CD4-positive, alpha-beta T cell (primary cell): ENCODE results near the gene GAS7. TPM values are rescaled to one million over a fixed set of nuclear protein-coding genes. Genes with fewer than 3 reads are reported as not detected.

Source experiments
- ATAC-seq: fragments of 200-7000 bp; cut with Tn5 transposase; one replicate; pipeline ENCODE4 v1.10.0; 2022; ENCODE audit warnings: mild to moderate bottlenecking; ENCODE audit not compliant: poor library complexity
- CTCF ChIA-PET: fragments of 350-600 bp; sonication (Branson Sonifier 250); formaldehyde crosslinking; loops from one replicate; lab custom pipeline; 2021; ENCODE audit warnings: antibody characterized with exemption, inconsistent platforms; lab: Charles Lee
- POLR2A ChIA-PET: fragments of 350-600 bp; sonication (Branson Sonifier 250); formaldehyde crosslinking; loops from one replicate; lab custom pipeline; 2021; ENCODE audit warnings: antibody characterized with exemption, inconsistent platforms; lab: Charles Lee
- DNase-seq, 14 experiments: peaks; one replicate each; pipeline ENCODE4 v3.0.0-alpha.2; 2013 to 2020; ENCODE audit warnings: mixed read lengths in 2 of 14
- H3K27ac ChIP-seq, 2 donors: one replicate each; pipeline versions ENCODE4 v1.5.1 to v1.7.0; 2013; ENCODE audit warnings: low read length in 2 of 2, low read depth in 1 of 2, mild to moderate bottlenecking in 1 of 2
- H3K27me3 ChIP-seq, 2 experiments: 1 replicate in 1 of 2; 2 replicates in 1 of 2; pipeline versions ENCODE4 v1.6.1 to v1.7.0; 2013; ENCODE audit warnings: low read length in 2 of 2, control low read depth in 1 of 2, mild to moderate bottlenecking in 1 of 2, moderate library complexity in 1 of 2; ENCODE audit not compliant: insufficient read depth in 2 of 2, control insufficient read depth in 1 of 2
- H3K36me3 ChIP-seq: one replicate; pipeline ENCODE4 v1.6.1; 2013; ENCODE audit warnings: low read length, control low read depth; ENCODE audit not compliant: insufficient read depth
- H3K4me1 ChIP-seq: one replicate; pipeline ENCODE4 v1.6.1; 2013; ENCODE audit warnings: low read length, control low read depth; ENCODE audit not compliant: insufficient read depth
- H3K4me3 ChIP-seq: one replicate; pipeline ENCODE4 v1.5.1; 2013; ENCODE audit warnings: mild to moderate bottlenecking, low read length, moderate library complexity
- H3K9me3 ChIP-seq, 2 experiments: 1 replicate in 1 of 2; 2 replicates in 1 of 2; pipeline versions ENCODE4 v1.6.1 to v1.7.0; 2013; ENCODE audit warnings: low read length in 2 of 2, mild to moderate bottlenecking in 2 of 2, control low read depth in 1 of 2, moderate library complexity in 1 of 2; ENCODE audit not compliant: control insufficient read depth in 1 of 2, insufficient read depth in 1 of 2
- H3K27ac Mint-ChIP-seq: one replicate; pipeline ENCODE4 v1.8.0; 2020; ENCODE audit warnings: mixed read lengths
- H3K27me3 Mint-ChIP-seq: one replicate; pipeline ENCODE4 v1.8.0; 2021; ENCODE audit warnings: mixed read lengths
- H3K36me3 Mint-ChIP-seq: one replicate; pipeline ENCODE4 v1.8.0; 2021; ENCODE audit warnings: low read depth, mixed read lengths
- H3K4me1 Mint-ChIP-seq: one replicate; pipeline ENCODE4 v1.8.0; 2021; ENCODE audit warnings: low read depth, mixed read lengths
- H3K4me3 Mint-ChIP-seq: one replicate; pipeline ENCODE4 v1.8.0; 2020; ENCODE audit warnings: mild to moderate bottlenecking, mixed read lengths
- H3K9me3 Mint-ChIP-seq: one replicate; pipeline ENCODE4 v1.8.0; 2020; ENCODE audit warnings: mixed read lengths
- CTCF ChIP-seq: fragments of 200-600 bp; IDR thresholded peaks from one replicate; pipeline ENCODE4 v1.8.0; 2022; ENCODE audit warnings: antibody characterized with exemption, mild to moderate bottlenecking
- intact Hi-C, 2 experiments: fragments of 100-400 bp; cut with DNase I in 1 of 2; cut with micrococcal nuclease in 1 of 2; formaldehyde crosslinking; loops; one replicate each; pipeline versions ENCODE4 v1.15.1 to v1.9.0; 2023 to 2025; cut with DNase I, micrococcal nuclease
- total RNA-seq, 174 experiments: library from RNA in 2 of 174; stranded (reverse) in 2 of 174; gene quantifications; one replicate each; pipeline ENCODE4 v1.2.3 and lab custom pipeline; 2021 to 2026

GAS7 gene
- total RNA-seq, 2 experiments from 2014 or later, result 1.8 to 3.4 TPM

DNA sequence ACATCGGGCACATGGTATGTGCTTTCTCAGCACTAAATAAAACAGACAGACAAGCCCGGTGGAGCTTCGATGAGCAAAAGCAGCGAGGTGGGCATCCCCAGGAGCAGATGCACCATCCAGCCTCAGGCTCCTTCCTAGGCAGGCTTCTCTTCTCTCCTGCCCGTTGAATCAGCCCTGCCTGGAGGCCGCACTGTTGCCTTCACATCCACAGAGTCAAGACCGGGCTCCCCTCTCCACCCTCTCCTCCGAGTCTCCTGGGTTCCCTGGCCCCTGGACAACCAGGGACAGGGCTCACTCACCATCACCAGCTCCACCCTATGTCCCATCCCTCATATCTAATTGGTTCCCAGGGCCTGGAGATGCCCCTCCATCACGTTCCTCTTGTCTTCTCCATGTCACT, 213.6 kb downstream of the GAS7 start:
- Mint-ChIP-seq H3K27me3 (no peaks in the 10 kb centered on the region), H3K4me3 (no peak overlapping the region), H3K36me3 (no peaks in the 10 kb centered on the region), H3K4me1 (no peaks in the 10 kb centered on the region), H3K9me3 (no peaks in the 10 kb centered on the region), H3K27ac (no peak overlapping the region)
- H3K4me3 ChIP-seq, result no peak overlapping the region
- H3K36me3 ChIP-seq, result no peaks in the 10 kb centered on the region
- peaks cover 3% of the 10 kb centered on the region for H3K4me1 ChIP-seq
- no peaks in the 10 kb centered on the region for H3K27me3 ChIP-seq
- no peak for DNase-seq
- no peak for ATAC-seq
- TF ChIP-seq CTCF, result no peak
- ChIA-PET POLR2A (no interaction called here), CTCF (no interaction called here)
- H3K27ac ChIP-seq, result no peak overlapping the region
- intact Hi-C loops, result no loop called here
- peaks cover 0 to 10% of the 10 kb centered on the region in 2 experiments for H3K9me3 ChIP-seq

DNA sequence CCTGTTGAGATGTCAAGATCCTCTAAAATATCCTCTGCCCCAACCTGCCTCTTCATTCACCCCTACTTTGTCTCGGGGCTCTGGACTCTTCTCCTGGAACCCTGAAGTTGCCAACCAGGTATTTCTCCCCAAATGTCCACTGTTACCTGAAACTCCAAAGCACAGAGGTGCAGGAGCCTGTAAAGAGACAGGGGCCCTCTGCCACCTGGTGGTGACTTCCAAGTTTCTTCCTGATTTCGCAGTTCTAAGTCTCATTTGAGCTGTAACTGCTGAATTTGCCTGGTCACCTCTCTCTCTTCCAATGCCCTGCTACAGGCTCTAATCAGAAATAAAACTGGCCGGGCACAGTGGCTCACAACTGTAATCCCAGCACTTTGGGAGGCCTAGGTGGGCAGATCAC, 216.2 kb downstream of the GAS7 start:
- Histone ChIP-seq H3K4me1 (no peaks in the 10 kb centered on the region), H3K27ac (no peak overlapping the region), H3K36me3 (no peaks in the 10 kb centered on the region), H3K9me3 (peaks cover 0 to 9% of the 10 kb centered on the region in 2 experiments), H3K27me3 (no peaks in the 10 kb centered on the region), H3K4me3 (no peak overlapping the region)
- Mint-ChIP-seq H3K36me3 (no peaks in the 10 kb centered on the region), H3K27me3 (no peaks in the 10 kb centered on the region), H3K4me3 (no peak overlapping the region), H3K27ac (no peak overlapping the region), H3K4me1 (no peaks in the 10 kb centered on the region), H3K9me3 (no peaks in the 10 kb centered on the region)
- intact Hi-C loops, result no loop called here
- no peak for ATAC-seq
- POLR2A ChIA-PET, result no interaction called here
- TF ChIP-seq CTCF, result no peak
- no peak for DNase-seq
- CTCF ChIA-PET, result no interaction called here

DNA sequence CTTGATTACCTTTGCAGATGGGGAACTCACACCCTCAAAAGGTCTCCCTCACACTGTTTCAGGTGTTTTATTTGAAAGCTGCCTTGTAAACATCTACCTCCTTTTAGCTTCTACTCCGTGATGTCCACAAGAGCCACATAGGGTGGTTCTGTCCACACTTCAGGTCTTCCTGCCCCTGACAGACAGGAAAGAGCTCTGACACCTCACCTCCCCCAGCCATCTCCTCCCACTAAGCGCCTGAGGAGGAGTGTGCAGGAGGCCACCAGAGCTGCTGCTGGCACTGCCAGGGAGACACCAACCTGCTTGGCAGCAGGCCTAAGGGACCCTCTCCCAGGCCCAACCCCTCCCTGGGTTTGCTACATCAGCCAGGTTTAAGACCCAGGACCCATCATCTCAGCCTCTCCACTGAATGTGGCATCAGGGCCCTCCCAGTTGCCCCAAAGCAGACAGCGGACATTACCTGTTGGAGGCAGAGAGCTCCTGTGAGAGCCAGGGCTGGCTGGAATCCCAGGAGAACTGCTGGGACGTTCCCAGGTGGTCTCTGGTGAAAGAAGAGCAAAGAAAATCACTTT, 217.0 kb downstream of the GAS7 start:
- no peak overlapping the region for H3K27ac ChIP-seq
- intact Hi-C loops, result no loop called here
- H3K4me1 ChIP-seq, result no peaks in the 10 kb centered on the region
- H3K27me3 ChIP-seq, result no peaks in the 10 kb centered on the region
- peaks cover 0 to 5% of the 10 kb centered on the region in 2 experiments for H3K9me3 ChIP-seq
- H3K27me3 Mint-ChIP-seq, result no peaks in the 10 kb centered on the region
- H3K4me3 Mint-ChIP-seq, result no peak overlapping the region
- H3K9me3 Mint-ChIP-seq, result no peaks in the 10 kb centered on the region
- H3K4me3 ChIP-seq, result no peak overlapping the region
- TF ChIP-seq CTCF, result no peak
- no peak overlapping the region for H3K27ac Mint-ChIP-seq
- ChIA-PET POLR2A (no interaction called here), CTCF (no interaction called here)
- no peaks in the 10 kb centered on the region for H3K4me1 Mint-ChIP-seq
- ATAC-seq (no peak), DNase-seq (no peak)
- no peaks in the 10 kb centered on the region for H3K36me3 ChIP-seq
- no peaks in the 10 kb centered on the region for H3K36me3 Mint-ChIP-seq
